Activated CD8-positive, alpha-beta memory T cell treated with anti-CD3 and anti-CD28 coated beads, Interleukin-2, amount 50 U/mL, for 24 hours (primary cell): ENCODE data around the gene C2CD3.
"Not testable (repeated sequence)": the region's sequence is repeated elsewhere in the genome, so short reads cannot be mapped to it uniquely, and the experiment has no call there.

Experiments used
- DNase-seq: peaks from one replicate; pipeline ENCODE4 v3.0.0-alpha.2; 2020; ENCODE audit errors: extremely low read depth

The C2CD3 gene

GRCh38 chr11:74112877-74113276 lies 57.9 kb downstream of the C2CD3 start:
- DNase-seq: no peak

GRCh38 chr11:74106124-74106523 lies 64.7 kb downstream of the C2CD3 start:
- no peak for DNase-seq

GRCh38 chr11:74102321-74102720 lies 68.5 kb downstream of the C2CD3 start:
- DNase-seq: no peak

GRCh38 chr11:74100735-74101134 lies 70.1 kb downstream of the C2CD3 start:
- DNase-seq: no peak

- DNase-seq: no peak
Measured at GRCh38 chr11:74100231-74100630, 70.6 kb downstream of the C2CD3 start.

- DNase-seq: no peak
Measured at GRCh38 chr11:74097686-74098237, 73.0 kb downstream of the C2CD3 start.

- no peak for DNase-seq
Measured at GRCh38 chr11:74094393-74094792, 76.4 kb downstream of the C2CD3 start.

- DNase-seq: no peak
Measured at GRCh38 chr11:74092425-74092824, 78.4 kb downstream of the C2CD3 start.

GRCh38 chr11:74091549-74091948 lies 79.3 kb downstream of the C2CD3 start:
- DNase-seq: no peak

GRCh38 chr11:74090701-74091100 lies 80.1 kb downstream of the C2CD3 start:
- DNase-seq: no peak

- no peak for DNase-seq
Measured at GRCh38 chr11:74086242-74086884, 84.4 kb downstream of the C2CD3 start.

GRCh38 chr11:74085542-74085892 lies 85.3 kb downstream of the C2CD3 start:
- DNase-seq: no peak

GRCh38 chr11:74084796-74085541 lies 85.8 kb downstream of the C2CD3 start:
- DNase-seq: no peak

- DNase-seq: not testable (repeated sequence)
Measured at GRCh38 chr11:74083927-74084326, 86.9 kb downstream of the C2CD3 start.

GRCh38 chr11:74081428-74081827 lies 89.4 kb downstream of the C2CD3 start:
- no peak for DNase-seq

- DNase-seq: no peak
Measured at GRCh38 chr11:74077193-74077592, 93.6 kb downstream of the C2CD3 start.

GRCh38 chr11:74072721-74073120 lies 98.1 kb downstream of the C2CD3 start:
- DNase-seq: no peak

- DNase-seq: no peak
Measured at GRCh38 chr11:74072286-74072685, 98.5 kb downstream of the C2CD3 start.

- DNase-seq: no peak
Measured at GRCh38 chr11:74070723-74071492, 99.9 kb downstream of the C2CD3 start.

GRCh38 chr11:74069146-74070046 lies 101.4 kb downstream of the C2CD3 start:
- DNase-seq: no peak

- not testable (repeated sequence) for DNase-seq
Measured at GRCh38 chr11:74066663-74067062, 104.1 kb downstream of the C2CD3 start.
